SJCRH30 (cell line): ENCODE results near the gene PARPBP. TPM values are rescaled to one million over a fixed set of nuclear protein-coding genes. Genes with fewer than 3 reads are reported as not detected.
"Not testable (repeated sequence)": the region's sequence is repeated elsewhere in the genome, so short reads cannot be mapped to it uniquely, and the experiment has no call there.

Experiments
- DNase-seq, 2 experiments: peaks; one replicate each; pipeline ENCODE4 v3.0.0-alpha.2; 2015 to 2020
- H3K27ac ChIP-seq: fragments of 250-450 bp; sonication (Bioruptor Pico); 2 replicates; pipeline ENCODE4 v1.5.1; 2020; ENCODE audit warnings: mild to moderate bottlenecking, moderate library complexity
- H3K27me3 ChIP-seq: fragments of 250-450 bp; sonication (Bioruptor Pico); 2 replicates; pipeline ENCODE4 v1.5.1; 2020; ENCODE audit warnings: mild to moderate bottlenecking, moderate library complexity
- H3K36me3 ChIP-seq: fragments of 250-450 bp; sonication (Bioruptor Pico); 2 replicates; pipeline ENCODE4 v1.5.1; 2020; ENCODE audit warnings: mild to moderate bottlenecking, moderate library complexity
- H3K4me1 ChIP-seq: fragments of 250-450 bp; sonication (Bioruptor Pico); 2 replicates; pipeline ENCODE4 v1.5.1; 2020; ENCODE audit warnings: mild to moderate bottlenecking, moderate library complexity
- H3K4me3 ChIP-seq: fragments of 250-450 bp; sonication (Bioruptor Pico); 2 replicates; pipeline ENCODE4 v1.5.1; 2020; ENCODE audit warnings: mild to moderate bottlenecking, moderate library complexity
- H3K9me3 ChIP-seq: fragments of 250-450 bp; sonication (Bioruptor Pico); replicated peaks from 2 replicates; pipeline ENCODE4 v1.5.1; 2020; ENCODE audit warnings: mild to moderate bottlenecking, moderate library complexity
- total RNA-seq: library from RNA; depleted of rRNA; stranded (reverse); fragments of >200 nt; shearing (Covaris generic); gene quantifications from 2 replicates; pipeline ENCODE4 v1.2.3, GENCODE V29; 2014; rRNA removed

The PARPBP gene, protein sequence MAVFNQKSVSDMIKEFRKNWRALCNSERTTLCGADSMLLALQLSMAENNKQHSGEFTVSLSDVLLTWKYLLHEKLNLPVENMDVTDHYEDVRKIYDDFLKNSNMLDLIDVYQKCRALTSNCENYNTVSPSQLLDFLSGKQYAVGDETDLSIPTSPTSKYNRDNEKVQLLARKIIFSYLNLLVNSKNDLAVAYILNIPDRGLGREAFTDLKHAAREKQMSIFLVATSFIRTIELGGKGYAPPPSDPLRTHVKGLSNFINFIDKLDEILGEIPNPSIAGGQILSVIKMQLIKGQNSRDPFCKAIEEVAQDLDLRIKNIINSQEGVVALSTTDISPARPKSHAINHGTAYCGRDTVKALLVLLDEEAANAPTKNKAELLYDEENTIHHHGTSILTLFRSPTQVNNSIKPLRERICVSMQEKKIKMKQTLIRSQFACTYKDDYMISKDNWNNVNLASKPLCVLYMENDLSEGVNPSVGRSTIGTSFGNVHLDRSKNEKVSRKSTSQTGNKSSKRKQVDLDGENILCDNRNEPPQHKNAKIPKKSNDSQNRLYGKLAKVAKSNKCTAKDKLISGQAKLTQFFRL
- 53.3 and 59.8 TPM in 2 replicates for total RNA-seq

DNA sequence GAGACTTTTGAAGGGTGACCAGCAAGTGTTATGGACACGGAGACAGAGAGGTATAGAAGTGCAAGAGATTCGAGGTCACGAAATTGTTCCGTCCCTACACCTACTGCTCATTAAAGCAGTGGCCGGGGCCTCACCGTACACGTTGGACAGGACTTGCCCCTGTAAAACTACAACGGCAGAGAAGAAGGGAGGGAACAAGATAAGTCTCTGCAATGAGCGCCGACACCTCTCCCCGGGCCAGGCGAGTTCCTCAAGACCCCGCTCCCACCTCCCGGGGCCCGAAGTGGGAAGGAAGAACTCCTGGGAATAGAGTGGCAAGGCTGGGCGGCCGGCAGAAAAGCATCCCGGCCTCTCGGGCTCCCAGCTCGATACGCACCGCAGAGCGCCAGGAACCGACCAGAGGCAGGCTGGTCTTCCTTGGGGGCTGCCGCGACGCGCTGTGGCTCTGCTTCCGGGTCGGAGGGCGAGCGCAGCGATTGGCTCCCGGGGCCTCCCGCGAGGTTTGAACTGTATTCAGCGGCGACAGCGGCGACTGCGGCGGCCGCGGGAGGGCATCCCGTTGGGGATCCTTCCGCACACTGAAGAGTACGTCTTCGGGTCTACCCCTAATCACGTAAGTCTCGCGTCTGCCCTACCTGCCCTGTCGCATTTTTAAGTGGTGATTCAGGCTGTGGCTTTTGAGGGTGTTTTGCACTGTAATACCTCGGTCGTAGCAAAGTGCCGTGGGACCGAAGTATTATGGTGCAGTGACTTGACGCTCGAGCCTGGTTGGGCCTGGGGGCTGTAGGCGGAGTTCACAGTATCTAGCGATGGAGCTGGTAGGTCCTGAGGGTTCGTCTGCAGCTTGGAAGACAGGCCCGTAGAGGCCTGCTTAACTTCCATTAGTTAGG, at the start of gene PARPBP, which contains the start of gene NUP37:
Gene PARPBP, plus strand, starts transcription at position 510 of the 890 bp plus-strand sequence. CDS start 3,706 bp downstream, outside the sequence.
Gene NUP37, minus strand, starts transcription at position 441 of the 890 bp plus-strand sequence. CDS start 1,596 bp downstream, outside the sequence.
- peak; percentile 87 to 90 for DNase-seq
- H3K27me3 ChIP-seq: no peaks in the 10 kb centered on the region
- H3K4me3 ChIP-seq: peak within 1 kb of the TSS; percentile 77

DNA sequence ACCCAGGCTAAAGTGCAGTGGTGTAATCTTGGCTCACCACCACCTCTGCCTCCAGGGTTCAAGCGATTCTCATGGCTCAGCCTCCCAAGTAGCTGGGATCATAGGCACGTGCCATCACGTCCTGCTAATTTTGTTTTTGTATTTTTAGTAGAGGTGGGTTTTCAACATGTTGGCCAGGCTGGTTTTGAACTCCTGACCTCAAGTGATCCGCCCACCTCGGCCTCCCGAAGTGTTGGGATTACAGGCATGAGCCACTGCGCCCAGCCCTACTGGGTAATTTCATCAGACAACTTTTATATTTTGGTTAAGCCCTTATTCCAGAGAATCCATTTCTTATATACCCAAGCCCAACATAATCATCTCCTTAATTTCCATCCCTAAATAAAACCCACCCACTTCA, 47.9 kb upstream of the PARPBP start:
- DNase-seq, H3K27ac ChIP-seq, H3K9me3 ChIP-seq, H3K27me3 ChIP-seq, H3K4me3 ChIP-seq: not testable (repeated sequence)
- peaks cover 25% of the 10 kb centered on the region; the same call in 1 of the 2 replicates for H3K36me3 ChIP-seq
- peaks cover 12% of the 10 kb centered on the region for H3K4me1 ChIP-seq

More for the DNA sequence above, at the start of gene PARPBP, which contains the start of gene NUP37:
- H3K4me1 ChIP-seq: peaks cover 8% of the 10 kb centered on the region
- H3K27ac ChIP-seq: peak within 1 kb of the TSS; percentile 51
- H3K9me3 ChIP-seq: no peaks in the 10 kb centered on the region
- H3K36me3 ChIP-seq: peaks cover 20% of the 10 kb centered on the region

DNA sequence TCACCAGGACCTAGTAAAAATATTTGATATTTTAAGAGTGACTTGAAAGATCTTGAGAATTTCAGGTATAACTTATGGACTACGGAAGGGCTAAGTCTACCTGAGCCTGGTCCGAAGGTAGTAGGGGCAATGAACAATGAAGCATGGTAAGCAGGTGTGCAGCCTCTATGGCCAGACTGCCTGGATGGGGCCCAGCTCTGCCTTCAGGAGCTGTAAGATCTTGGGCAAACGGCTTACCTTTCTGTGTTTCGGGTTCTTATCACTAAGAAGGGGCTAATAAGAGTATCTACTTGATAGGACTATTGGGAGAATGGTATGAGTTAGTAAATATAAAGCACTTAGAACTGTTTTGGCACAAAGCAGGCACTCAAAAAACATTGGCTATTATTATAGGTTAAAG, 39.1 kb upstream of the PARPBP start:
- DNase-seq: no peak
- no peak overlapping the region for H3K4me3 ChIP-seq
- H3K9me3 ChIP-seq: no peaks in the 10 kb centered on the region
- H3K27me3 ChIP-seq: no peaks in the 10 kb centered on the region
- H3K4me1 ChIP-seq: no peaks in the 10 kb centered on the region
- H3K36me3 ChIP-seq: peaks cover 35% of the 10 kb centered on the region; the same call in 1 of the 2 replicates
- no peak overlapping the region for H3K27ac ChIP-seq

DNA sequence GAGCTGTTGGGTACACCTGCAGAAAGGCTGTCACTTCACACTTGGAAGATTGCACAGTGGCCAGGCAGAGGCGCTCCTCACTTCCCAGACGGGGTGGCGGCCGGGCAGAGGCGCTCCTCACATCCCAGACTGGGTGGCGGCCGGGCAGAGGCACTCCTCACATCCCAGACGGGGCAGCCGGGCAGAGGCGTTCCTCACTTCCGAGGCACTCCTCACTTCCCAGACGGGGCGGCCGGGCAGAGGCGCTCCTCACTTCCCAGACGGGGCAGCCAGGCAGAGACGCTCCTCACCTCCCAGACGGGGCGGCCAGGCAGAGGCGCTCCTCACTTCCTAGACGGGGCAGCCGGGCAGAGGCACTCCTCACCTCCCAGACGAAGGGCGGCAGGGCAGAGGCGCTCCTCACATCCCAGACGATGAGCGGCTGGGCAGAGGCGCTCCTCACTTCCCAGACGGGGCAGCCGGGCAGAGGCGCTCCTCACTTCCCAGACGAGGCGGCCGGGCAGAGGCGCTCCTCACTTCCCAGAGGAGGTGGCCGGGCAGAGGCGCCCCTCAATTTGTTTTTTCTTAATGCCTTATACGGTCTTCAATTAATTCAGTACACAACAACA, 30.7 kb upstream of the PARPBP start:
- not testable (repeated sequence) for H3K4me3 ChIP-seq, H3K4me1 ChIP-seq, H3K27ac ChIP-seq, DNase-seq, H3K9me3 ChIP-seq, H3K27me3 ChIP-seq
- peaks cover 19% of the 10 kb centered on the region for H3K36me3 ChIP-seq

DNA sequence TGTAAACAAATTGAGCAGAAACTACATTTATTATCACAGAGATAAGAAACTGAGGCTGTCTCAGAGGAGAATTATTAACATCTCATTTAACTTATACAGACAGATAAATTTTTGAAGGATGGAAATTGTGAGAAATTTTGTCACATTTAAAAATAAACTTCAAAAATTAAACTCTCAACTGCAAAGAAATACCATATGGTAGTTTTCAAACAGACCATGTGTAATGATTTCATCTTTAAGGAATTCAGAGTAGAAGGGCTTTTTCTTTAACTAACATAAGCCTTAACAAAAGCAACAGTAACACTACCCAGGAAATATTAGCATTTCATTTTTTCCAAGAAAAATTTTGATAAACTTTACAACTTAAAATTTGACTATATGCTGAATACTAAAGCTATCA, 26.7 kb upstream of the PARPBP start:
- H3K4me3 ChIP-seq: no peak overlapping the region
- peaks cover 26% of the 10 kb centered on the region for H3K36me3 ChIP-seq
- DNase-seq: no peak
- H3K4me1 ChIP-seq: 0 out of 2 replicates have a peak, but pooled peaks cover 4% of the 10 kb centered on the region
- no peaks in the 10 kb centered on the region for H3K27me3 ChIP-seq
- H3K9me3 ChIP-seq: no peaks in the 10 kb centered on the region
- no peak overlapping the region for H3K27ac ChIP-seq

DNA sequence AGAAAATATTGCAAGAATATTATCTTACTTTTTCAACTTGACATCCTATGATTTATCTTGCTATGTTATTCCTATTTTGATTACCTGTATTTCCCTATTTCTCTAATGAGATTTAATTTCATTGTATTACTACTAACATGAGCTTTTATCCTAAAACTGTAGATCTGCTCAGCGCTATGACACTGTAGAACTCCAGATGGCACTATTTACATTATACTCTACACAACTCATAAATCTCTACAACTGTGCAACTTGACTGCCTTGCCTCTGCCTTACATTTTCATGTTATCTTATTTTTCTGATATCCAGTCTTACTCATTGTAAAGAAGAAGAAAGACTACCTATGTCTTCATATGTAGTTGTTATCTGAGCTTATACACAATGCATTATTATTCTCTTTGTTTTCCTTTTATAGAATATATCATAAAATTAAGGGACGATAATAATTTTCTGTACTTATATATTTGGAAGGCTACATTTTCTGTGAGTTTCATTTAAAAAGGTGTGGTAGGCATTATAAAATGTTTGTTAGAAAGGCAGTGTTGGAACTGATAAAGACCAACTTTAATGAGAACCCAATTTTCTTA, 24.2 kb upstream of the PARPBP start:
- peak in 1 of 2 experiments; percentile 19 for DNase-seq
- Histone ChIP-seq H3K27ac (no peak overlapping the region), H3K4me1 (0 out of 2 replicates have a peak, but pooled peaks cover 4% of the 10 kb centered on the region), H3K9me3 (no peaks in the 10 kb centered on the region), H3K36me3 (peaks cover 31% of the 10 kb centered on the region), H3K27me3 (no peaks in the 10 kb centered on the region), H3K4me3 (no peak overlapping the region)

DNA sequence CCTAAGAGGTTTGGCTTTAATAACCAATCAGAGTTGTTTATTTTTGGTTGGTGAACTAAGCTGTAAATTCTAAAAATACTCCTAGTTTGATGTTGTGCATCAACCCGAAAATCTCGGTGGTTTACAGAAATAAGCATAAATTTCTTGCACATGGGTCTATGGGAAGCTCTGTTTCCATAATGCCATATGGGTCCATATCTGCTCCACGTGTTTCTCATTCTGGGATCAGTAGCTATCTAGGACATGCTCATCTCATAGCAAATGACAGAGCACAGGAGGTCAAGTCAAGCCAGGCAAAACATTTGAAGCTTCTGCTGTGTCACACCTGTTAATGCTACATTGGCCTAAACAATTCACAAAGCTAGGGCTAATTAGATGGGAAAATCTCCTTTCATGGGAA, 23.1 kb upstream of the PARPBP start:
- 0 out of 2 replicates have a peak, but pooled peaks cover 4% of the 10 kb centered on the region for H3K4me1 ChIP-seq
- no peak overlapping the region for H3K27ac ChIP-seq
- H3K36me3 ChIP-seq: peaks cover 31% of the 10 kb centered on the region
- no peaks in the 10 kb centered on the region for H3K27me3 ChIP-seq
- no peak overlapping the region for H3K4me3 ChIP-seq
- DNase-seq: no peak
- no peaks in the 10 kb centered on the region for H3K9me3 ChIP-seq

DNA sequence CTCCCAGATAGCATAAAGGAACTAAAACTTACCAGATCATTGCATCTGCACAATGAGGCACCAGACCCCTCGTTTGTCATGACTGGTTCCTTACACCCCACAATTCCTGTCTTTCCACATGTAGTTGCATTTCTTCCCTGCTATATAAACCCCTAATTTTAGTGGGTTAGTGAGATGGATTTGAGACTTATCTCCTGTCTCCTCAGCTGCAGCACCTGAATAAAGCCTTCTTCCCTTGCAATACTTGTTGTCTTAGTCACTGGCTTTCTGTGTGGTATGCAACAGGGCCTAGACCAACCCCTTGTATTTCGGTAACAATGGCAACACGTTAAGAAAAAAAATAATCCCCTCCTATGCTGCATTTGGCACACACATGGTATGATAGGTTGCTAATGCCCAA, 13.1 kb upstream of the PARPBP start:
- H3K9me3 ChIP-seq: no peaks in the 10 kb centered on the region
- H3K36me3 ChIP-seq: peaks cover 58% of the 10 kb centered on the region
- no peak overlapping the region for H3K27ac ChIP-seq
- H3K27me3 ChIP-seq: no peaks in the 10 kb centered on the region
- no peaks in the 10 kb centered on the region for H3K4me1 ChIP-seq
- no peak overlapping the region for H3K4me3 ChIP-seq
- no peak for DNase-seq

DNA sequence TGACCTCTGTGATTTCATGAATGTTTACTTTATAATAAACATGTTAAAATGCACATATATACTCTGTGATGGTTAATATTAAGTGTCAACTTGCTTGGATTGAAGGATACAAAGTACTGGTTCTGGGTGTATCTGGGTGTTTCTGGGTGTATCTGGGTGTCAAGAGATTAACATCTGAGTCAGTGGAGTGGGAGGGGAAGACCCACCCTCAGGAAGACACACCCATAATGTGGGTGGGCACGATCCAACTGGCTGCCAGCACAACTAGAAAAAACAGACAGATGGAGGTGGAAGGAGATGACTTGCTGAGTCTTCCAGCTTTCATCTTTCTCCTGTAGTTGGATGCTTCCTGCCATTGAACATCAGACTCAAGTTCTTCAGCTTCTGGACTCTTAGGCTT, 12.0 kb upstream of the PARPBP start:
- Histone ChIP-seq H3K27ac (no peak overlapping the region), H3K4me3 (no peak overlapping the region), H3K9me3 (no peaks in the 10 kb centered on the region), H3K4me1 (no peaks in the 10 kb centered on the region), H3K36me3 (peaks cover 56% of the 10 kb centered on the region), H3K27me3 (no peaks in the 10 kb centered on the region)
- no peak for DNase-seq

DNA sequence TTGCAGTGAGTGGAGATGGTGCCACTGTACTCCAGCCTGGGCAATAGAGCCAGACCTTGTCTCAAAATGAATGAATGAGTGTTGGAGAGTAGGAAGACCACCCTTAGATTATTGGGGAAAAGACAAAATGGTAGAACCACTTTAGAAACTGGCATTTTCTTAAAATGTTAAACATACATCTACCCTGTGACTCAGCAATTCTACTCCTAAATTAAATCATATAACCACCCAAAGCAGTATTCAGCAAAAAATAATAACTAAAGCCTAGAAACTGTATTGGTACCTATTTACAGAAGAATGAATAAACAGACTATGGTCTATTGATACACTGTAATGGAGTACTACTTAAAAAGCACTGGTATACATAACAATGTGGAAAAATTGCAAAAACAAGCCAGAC, 9.2 kb upstream of the PARPBP start:
- peaks cover 49% of the 10 kb centered on the region for H3K36me3 ChIP-seq
- no peaks in the 10 kb centered on the region for H3K27me3 ChIP-seq
- no peak overlapping the region for H3K4me3 ChIP-seq
- H3K27ac ChIP-seq: no peak overlapping the region
- no peaks in the 10 kb centered on the region for H3K9me3 ChIP-seq
- H3K4me1 ChIP-seq: no peaks in the 10 kb centered on the region
- no peak for DNase-seq

DNA sequence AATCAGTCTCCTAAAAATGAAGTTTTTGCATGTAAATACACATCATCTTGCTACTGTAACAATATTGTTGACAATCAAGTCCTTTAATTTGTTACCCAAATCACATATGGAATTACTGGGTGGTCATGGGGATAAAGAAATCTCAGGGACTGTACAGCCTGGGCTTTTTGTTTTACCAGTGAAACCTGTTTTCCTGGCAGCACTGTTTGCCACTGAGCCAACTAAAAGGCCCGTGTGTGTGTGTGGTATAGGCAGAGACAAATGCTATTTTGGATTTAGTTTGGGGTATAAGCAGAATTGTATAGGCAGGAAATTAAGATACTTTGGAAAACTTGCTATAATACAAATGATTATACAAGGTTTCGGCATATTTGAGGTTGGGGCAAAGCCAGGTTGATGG, 5.8 kb upstream of the PARPBP start:
- no peaks in the 10 kb centered on the region for H3K9me3 ChIP-seq
- H3K4me1 ChIP-seq: peaks cover 3% of the 10 kb centered on the region; the same call in 1 of the 2 replicates
- H3K27me3 ChIP-seq: no peaks in the 10 kb centered on the region
- no peak overlapping the region for H3K27ac ChIP-seq
- DNase-seq: no peak
- H3K36me3 ChIP-seq: peaks cover 20% of the 10 kb centered on the region
- no peak overlapping the region for H3K4me3 ChIP-seq

DNA sequence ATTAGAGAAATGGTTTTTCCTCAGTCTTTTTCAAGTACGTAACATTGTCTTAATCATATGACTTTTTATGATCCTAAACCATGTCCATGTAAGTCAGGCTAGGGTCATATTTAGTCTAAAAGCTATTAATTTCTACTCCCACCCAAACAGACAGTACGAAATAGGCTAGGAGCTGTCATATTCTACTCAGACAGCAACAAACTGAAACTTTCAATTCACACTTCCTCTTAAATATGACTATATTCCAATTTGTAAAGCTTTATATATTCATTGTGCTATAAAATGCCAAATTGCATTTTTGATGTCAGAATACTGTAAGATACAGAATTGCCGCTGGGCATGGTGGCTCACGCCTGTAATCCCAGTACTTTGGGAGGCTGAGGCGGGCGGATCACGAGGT, 3.6 kb upstream of the PARPBP start:
- Histone ChIP-seq H3K27me3 (no peaks in the 10 kb centered on the region), H3K36me3 (peaks cover 12% of the 10 kb centered on the region), H3K4me1 (peaks cover 4% of the 10 kb centered on the region; the same call in 1 of the 2 replicates), H3K9me3 (no peaks in the 10 kb centered on the region), H3K27ac (no peak overlapping the region), H3K4me3 (no peak overlapping the region)
- no peak for DNase-seq

DNA sequence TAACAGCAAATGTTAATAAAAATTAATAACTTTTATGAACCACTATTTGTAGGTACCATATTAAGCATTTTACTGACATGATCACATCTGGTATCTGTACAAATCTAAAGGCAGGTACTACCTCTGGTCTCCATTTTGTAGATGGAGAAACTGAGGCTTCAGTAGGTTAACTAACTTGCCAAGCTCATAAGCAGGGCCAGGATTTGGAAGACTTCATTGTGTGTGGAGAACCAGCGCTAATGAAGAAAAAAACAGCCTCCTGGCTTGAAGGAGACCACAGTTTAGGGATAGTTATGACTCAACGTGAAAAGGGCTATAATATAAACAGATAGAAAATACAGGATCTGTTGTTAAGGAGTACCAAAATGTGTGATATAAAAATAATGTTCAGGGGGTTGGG, 1.1 kb upstream of the PARPBP start:
- no peaks in the 10 kb centered on the region for H3K9me3 ChIP-seq
- H3K4me3 ChIP-seq: peak overlapping the region; percentile 77
- H3K4me1 ChIP-seq: peaks cover 8% of the 10 kb centered on the region
- DNase-seq: no peak
- H3K27ac ChIP-seq: no peak overlapping the region
- H3K27me3 ChIP-seq: no peaks in the 10 kb centered on the region
- H3K36me3 ChIP-seq: peaks cover 13% of the 10 kb centered on the region

DNA sequence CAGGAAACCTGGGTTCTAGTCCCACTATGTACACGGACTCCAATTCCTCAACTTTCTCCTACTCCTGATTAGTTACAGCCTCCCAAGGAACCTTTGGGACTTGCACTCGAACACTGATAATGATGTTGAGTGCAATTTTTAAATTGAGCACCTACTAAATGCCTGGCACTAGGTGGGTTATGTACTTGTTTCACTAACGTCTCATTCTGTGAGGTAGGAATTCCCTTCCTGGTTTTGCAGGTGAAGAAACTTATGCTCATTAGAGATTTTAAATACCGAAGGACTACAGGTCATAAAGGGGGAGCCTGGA, 536 bp downstream of the PARPBP start:
- H3K4me1 ChIP-seq: peaks cover 8% of the 10 kb centered on the region
- H3K27ac ChIP-seq: peak overlapping the region; percentile 51
- H3K9me3 ChIP-seq: no peaks in the 10 kb centered on the region
- H3K4me3 ChIP-seq: peak overlapping the region; percentile 77
- H3K27me3 ChIP-seq: no peaks in the 10 kb centered on the region
- peak in 1 of 2 experiments; percentile 21 for DNase-seq
- peaks cover 21% of the 10 kb centered on the region for H3K36me3 ChIP-seq
